HEK293T (cell line): ENCODE data around the gene SERPIND1.

Experiments
- BHLHE40 ChIP-seq: fragments of 450-650 bp; IDR thresholded peaks from 2 replicates; pipeline ENCODE4 v1.6.1; 2016; ENCODE audit warnings: mild to moderate bottlenecking, moderate library complexity, borderline replicate concordance
- FOXA1 ChIP-seq: fragments of 450-650 bp; IDR thresholded peaks from 2 replicates; pipeline ENCODE4 v1.6.1; 2016; ENCODE audit warnings: mild to moderate bottlenecking
- LEF1 ChIP-seq: fragments of 450-650 bp; IDR thresholded peaks from 2 replicates; pipeline ENCODE4 v1.6.1; 2017; ENCODE audit warnings: mild to moderate bottlenecking, borderline replicate concordance
- SP1 ChIP-seq: fragments of 450-650 bp; IDR thresholded peaks from 2 replicates; pipeline ENCODE4 v1.6.1; 2017
- ZNF384 ChIP-seq: fragments of 450-650 bp; IDR thresholded peaks from 2 replicates; pipeline ENCODE4 v1.6.1; 2016
- TF ChIP-seq, protein P1 (sequence below): fragments of 450-650 bp; IDR thresholded peaks from 2 replicates; pipeline ENCODE4 v1.6.1; 2016

DNA sequence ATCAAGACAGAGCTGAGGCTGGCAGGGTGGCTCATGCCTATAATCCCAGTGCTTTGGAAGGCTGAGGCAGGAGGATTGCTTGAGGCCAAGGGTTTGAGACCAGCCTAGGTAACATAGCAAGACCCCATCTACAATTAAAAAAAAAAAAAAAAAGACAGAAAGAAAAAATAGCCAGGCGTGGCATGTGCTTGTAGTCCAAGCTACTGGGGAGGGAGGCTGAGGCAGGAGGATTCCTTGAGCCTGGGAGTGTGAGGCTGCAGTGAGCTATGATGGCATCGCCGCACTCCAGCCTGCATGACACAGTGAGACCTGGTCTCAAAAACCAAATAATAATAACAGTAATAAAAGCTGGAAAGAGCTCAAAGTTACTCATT lies 9.4 kb downstream of the SERPIND1 start:
- TF ChIP-seq FOXA1 = no peak
- TF ChIP-seq SP1 = no peak
- no peak for TF ChIP-seq ZNF384
- TF ChIP-seq BHLHE40 = no peak
- no peak for TF ChIP-seq LEF1
- TF ChIP-seq, protein P1, sequence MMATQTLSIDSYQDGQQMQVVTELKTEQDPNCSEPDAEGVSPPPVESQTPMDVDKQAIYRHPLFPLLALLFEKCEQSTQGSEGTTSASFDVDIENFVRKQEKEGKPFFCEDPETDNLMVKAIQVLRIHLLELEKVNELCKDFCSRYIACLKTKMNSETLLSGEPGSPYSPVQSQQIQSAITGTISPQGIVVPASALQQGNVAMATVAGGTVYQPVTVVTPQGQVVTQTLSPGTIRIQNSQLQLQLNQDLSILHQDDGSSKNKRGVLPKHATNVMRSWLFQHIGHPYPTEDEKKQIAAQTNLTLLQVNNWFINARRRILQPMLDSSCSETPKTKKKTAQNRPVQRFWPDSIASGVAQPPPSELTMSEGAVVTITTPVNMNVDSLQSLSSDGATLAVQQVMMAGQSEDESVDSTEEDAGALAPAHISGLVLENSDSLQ = no peak
